Measurements from ENCODE around the gene AVPI1. TPM values are rescaled to one million over a fixed set of nuclear protein-coding genes. Genes with fewer than 3 reads are reported as not detected.

AVPI1 gene
- total RNA-seq, 4 donors from 2014 or later, result 1.4 to 14.1 (median 3.0) TPM

GRCh38 chr10:97714401-97715258, 27.6 kb upstream of the AVPI1 start:
- peak overlapping the region; percentile 63 to 85 (median 78) for H3K27ac ChIP-seq
- peak overlapping the region; percentile 57 to 91 (median 68) for H3K4me3 ChIP-seq
- DNase-seq (peak in 1 of 2 donors; percentile 56), ATAC-seq (peak; percentile 25 to 40)
- TF ChIP-seq POLR2A (IDR thresholded peaks at IDR 0.05), result peak in 1 of 2 donors; percentile 6
- no peak for TF ChIP-seq CTCF (IDR thresholded peaks at IDR 0.05 in 4 of 5, conservative IDR thresholded peaks at IDR 0.05 in 1 of 5)
- in situ Hi-C loops (cut with MboI; ENCODE audit: low sequenced_read_pairs in 4 of 4), result no loop called here
- intact Hi-C loops (cut with DNase I; ENCODE audit: low total_unique reads), result loop anchor here (5.0 kb wide), 1 partner anchor 37 kb away; no protein-coding TSS in a partner anchor
- H3K27me3 ChIP-seq, result peaks cover 6 to 13% (median 7%) of the 10 kb centered on the region in 3 donors
- no peaks in the 10 kb centered on the region for H3K9me3 ChIP-seq
- peaks cover 16 to 20% of the 10 kb centered on the region in 2 donors for H3K4me1 ChIP-seq
- no peaks in the 10 kb centered on the region for H3K36me3 ChIP-seq

- H3K27ac ChIP-seq, result peak overlapping the region; percentile 63 to 85 (median 78)
- intact Hi-C loops (cut with DNase I; ENCODE audit: low total_unique reads), result loop anchor here (5.0 kb wide), 1 partner anchor 37 kb away; no protein-coding TSS in a partner anchor
- H3K36me3 ChIP-seq, result no peaks in the 10 kb centered on the region
- peak; percentile 74 to 79 for ATAC-seq
- peak; percentile 46 to 62 for DNase-seq
- TF ChIP-seq CTCF (IDR thresholded peaks at IDR 0.05 in 4 of 5, conservative IDR thresholded peaks at IDR 0.05 in 1 of 5) (peak in 3 of 5 experiments; percentile 7 to 30 (median 9)), POLR2A (IDR thresholded peaks at IDR 0.05) (peak in 1 of 2 donors; percentile 14)
- H3K9me3 ChIP-seq, result no peaks in the 10 kb centered on the region
- in situ Hi-C loops (cut with MboI; ENCODE audit: low sequenced_read_pairs in 4 of 4), result no loop called here
- peaks cover 6 to 13% (median 7%) of the 10 kb centered on the region in 3 donors for H3K27me3 ChIP-seq
- H3K4me1 ChIP-seq, result peaks cover 13 to 18% of the 10 kb centered on the region in 2 donors
- H3K4me3 ChIP-seq, result peak overlapping the region; percentile 57 to 91 (median 68)
Observed at GRCh38 chr10:97713826-97714400, 26.9 kb upstream of the AVPI1 start.

GRCh38 chr10:97713339-97713825, 26.3 kb upstream of the AVPI1 start, which contains the start of gene MARVELD1:
TSS of gene MARVELD1 (plus strand) at chr10:97713730. CDS start at chr10:97713877, 147 bp downstream.
- ATAC-seq (peak; percentile 45 to 51), DNase-seq (peak; percentile 45 to 53)
- H3K36me3 ChIP-seq, result no peaks in the 10 kb centered on the region
- peak within 1 kb of the TSS; percentile 73 to 85 (median 78) for H3K27ac ChIP-seq
- intact Hi-C loops (cut with DNase I; ENCODE audit: low total_unique reads) (loop anchor here (5.0 kb wide), 1 partner anchor 36 kb away; no protein-coding TSS in a partner anchor), in situ Hi-C loops (cut with MboI; ENCODE audit: low sequenced_read_pairs in 4 of 4) (no loop called here)
- no peaks in the 10 kb centered on the region for H3K9me3 ChIP-seq
- TF ChIP-seq POLR2A (IDR thresholded peaks at IDR 0.05) (peak in 1 of 2 donors; percentile 26), CTCF (IDR thresholded peaks at IDR 0.05 in 4 of 5, conservative IDR thresholded peaks at IDR 0.05 in 1 of 5) (no peak)
- H3K4me3 ChIP-seq, result peak within 1 kb of the TSS; percentile 57 to 91 (median 68)
- H3K4me1 ChIP-seq, result peaks cover 9 to 13% of the 10 kb centered on the region in 2 donors
- peaks cover 6 to 13% (median 7%) of the 10 kb centered on the region in 3 donors for H3K27me3 ChIP-seq

- no peak overlapping the region for H3K4me3 ChIP-seq
- ATAC-seq (no peak), DNase-seq (no peak)
- H3K36me3 ChIP-seq, result no peaks in the 10 kb centered on the region
- peaks cover 9 to 11% of the 10 kb centered on the region in 2 donors for H3K4me1 ChIP-seq
- intact Hi-C loops (cut with DNase I; ENCODE audit: low total_unique reads) (loop anchor here (5.0 kb wide), 1 partner anchor 35 kb away; no protein-coding TSS in a partner anchor), in situ Hi-C loops (cut with MboI; ENCODE audit: low sequenced_read_pairs in 4 of 4) (no loop called here)
- peak overlapping the region in 2 of 4 donors; percentile 33 to 78 for H3K27ac ChIP-seq
- H3K9me3 ChIP-seq, result no peaks in the 10 kb centered on the region
- peaks cover 6 to 13% (median 7%) of the 10 kb centered on the region in 3 donors for H3K27me3 ChIP-seq
- TF ChIP-seq POLR2A (IDR thresholded peaks at IDR 0.05), result no peak
- TF ChIP-seq CTCF (IDR thresholded peaks at IDR 0.05 in 4 of 5, conservative IDR thresholded peaks at IDR 0.05 in 1 of 5), result no peak
Observed at GRCh38 chr10:97711640-97712572, 24.9 kb upstream of the AVPI1 start.

Data from gastrocnemius medialis (tissue), 4 donors.